Medulla oblongata (tissue), 1 donor: ENCODE results near the gene CD3D.

Source experiments
- DNase-seq: peaks from one replicate; pipeline ENCODE4 v3.0.0-alpha.2; 2015; ENCODE audit errors: extremely low spot score

CD3D gene

DNA sequence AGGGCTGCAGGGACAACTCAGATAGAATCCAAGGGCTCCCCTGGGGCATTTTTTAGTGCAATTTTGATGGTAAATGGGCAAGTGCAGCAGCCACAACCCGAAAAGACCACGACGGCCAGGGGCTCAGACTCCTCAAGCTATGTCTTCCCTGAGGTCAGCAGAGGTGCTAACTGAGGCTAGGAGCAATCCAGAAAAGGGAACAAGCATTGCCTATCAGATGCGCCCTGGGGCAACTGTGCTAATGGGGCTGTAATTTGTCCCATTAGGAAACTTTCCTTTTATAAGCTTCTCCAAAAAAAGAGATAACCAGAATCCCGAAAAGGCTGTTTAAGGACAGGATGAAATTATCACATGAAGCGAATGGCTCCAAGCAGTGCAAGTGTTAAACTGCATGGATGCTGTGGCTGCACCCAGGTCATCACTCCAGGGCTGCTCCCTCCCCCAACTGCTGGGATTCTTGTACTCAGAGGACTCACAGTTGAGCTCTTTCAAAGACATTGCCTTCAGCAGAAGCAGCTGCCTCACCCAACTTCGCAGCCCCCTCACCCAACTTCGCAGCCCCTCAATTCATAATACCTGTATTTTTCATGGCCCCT is 40.8 kb downstream of the CD3D start:
- no peak for DNase-seq

DNA sequence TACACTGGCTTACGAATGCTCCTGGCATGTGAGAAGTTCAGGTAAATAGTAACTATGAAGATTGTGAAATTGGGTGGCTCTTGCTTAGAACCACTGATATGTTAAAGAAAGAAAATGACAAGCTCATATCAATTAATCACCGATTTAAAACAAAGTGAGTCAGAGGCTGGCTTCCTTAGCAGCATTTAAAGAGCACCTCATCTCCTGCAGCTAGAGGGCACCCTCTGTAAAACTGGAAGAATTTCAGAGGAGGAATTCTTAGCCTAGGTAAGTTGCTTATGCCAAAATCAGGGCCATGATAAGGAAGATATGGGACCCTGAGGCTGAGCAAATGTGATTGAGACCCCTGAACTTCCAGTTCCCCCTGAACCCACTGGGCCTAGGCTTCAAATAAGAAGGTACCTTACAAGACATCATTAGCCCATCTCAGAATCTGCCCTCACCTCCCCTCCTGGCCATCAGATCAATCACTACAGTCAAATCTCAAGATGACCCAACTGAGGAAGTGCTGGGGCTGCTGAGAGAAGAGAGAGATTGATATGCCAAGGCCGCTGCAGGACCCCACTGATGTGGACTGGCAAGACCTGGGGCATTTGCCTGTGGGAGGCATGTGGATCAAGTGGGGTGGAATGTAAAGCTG is 46.6 kb downstream of the CD3D start:
- peak; percentile 27 for DNase-seq

DNA sequence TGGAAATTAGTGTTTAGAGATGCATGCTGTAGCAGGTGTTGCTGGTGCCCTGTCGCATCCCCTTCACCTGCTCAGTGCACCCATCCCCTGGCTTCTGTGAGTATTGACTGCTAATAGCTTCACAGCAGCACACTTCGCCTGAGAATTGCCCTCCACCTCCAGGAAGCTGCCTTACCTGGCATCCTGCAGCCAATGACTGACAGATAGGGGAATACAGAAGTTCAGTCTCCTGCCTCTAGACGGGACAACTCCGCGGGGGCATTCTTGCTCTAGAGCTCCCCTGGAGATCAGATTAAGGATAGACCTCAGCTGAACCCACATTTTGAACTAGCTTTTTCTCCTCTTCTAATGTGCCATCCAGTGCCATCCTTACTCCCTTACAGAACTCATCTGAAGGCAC is 47.3 kb downstream of the CD3D start:
- DNase-seq: no peak

DNA sequence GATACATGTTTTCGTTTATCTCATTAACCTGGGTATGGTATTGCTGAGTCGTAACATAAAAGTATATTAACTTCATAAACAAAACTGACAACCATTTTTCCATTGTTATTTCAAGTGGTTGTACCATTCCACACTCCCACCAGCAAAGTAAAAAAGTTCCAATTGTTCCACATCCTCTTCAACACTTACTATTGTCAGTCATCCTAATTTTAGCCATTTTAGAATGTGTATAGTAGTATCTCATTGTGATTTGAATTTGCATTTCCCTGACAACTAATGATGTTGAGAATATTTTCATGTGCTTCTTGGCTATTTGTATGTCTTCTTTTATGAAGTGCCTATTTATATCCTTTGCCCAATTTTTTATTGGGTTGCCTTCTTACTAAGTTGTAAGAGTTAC is 48.5 kb downstream of the CD3D start:
- no peak for DNase-seq

DNA sequence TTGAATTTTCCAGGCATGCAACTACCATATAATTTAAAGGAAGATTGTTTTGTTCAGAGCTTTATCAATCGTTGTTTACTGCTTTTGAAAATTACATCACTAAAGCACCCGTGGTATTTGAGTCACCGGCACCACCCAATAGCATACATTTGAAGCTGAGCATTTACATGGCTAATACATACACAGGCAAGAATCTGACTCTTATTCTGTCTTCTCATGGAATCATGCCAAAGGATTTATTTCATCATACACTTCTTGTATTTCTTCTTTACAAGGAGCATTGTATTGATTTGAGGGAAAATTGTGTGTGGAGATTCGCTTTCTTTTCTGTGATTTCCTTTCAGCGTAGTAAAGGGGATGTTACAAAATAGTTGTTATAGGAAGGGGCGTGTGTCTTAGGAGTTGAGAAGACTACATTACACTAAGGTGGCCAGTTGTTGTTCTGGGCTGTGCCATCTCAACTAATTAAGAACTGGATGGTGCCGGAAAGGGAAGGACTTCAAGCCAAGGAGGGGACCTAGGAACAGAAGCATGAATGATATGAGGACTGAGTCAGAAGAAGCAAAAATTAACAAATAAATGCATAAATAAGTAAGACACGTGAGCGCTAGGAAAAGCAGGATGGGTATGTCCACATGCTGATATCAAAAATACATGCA is 50.9 kb downstream of the CD3D start:
- DNase-seq: no peak

DNA sequence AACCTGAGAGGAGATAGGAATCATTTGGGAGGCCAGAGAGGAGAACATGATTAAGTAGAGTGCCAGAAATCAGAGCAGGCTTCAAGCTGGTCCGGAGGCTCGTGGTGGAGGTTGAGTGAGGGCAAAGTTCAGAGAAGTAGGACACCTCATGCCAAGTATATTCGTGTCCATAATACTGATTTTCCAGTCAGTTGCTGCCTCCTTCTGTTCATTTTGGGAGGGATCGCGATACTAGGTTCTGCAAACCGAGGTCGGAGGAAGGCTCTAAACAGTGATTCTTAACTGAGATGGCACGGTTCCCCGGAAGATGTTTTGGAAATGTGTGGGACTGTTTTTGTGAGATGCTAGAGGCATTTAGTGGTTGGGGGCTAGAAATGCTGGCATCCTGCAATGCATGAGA is 51.6 kb downstream of the CD3D start:
- peak; percentile 43 for DNase-seq

DNA sequence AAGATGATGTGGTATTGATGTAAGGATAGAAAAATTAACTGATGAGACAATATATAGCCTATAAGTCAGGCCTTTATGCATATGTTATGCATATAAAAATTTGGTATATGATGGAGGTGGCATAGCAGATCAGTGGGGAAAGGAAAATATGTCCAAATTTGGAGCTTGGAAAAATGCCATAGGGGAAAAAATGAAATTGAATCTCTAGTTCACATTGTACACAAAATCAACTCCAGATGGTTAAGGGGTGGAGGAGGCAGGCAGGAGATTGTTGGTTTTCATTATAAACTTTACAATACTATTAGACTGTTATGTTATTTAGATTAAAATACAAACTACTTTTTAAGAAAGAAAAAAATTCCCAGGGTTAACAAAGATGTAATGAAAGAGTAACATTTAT is 53.1 kb downstream of the CD3D start:
- DNase-seq: no peak
